ENCODE data around the gene HOXD8.

The HOXD8 gene

GRCh38 chr2:176178038-176178756 lies 48.7 kb downstream of the HOXD8 start:
- Histone ChIP-seq H3K9ac (ENCODE audit: low read length) (no peak overlapping the region), H3K4me3 (ENCODE audit: low read length) (no peak overlapping the region), H3K4me1 (ENCODE audit: control insufficient read depth, insufficient read depth, low read length) (no peaks in the 10 kb centered on the region), H3K36me3 (ENCODE audit: control insufficient read depth, insufficient read depth, low read length) (no peaks in the 10 kb centered on the region), H3K9me3 (ENCODE audit: control insufficient read depth, low read length) (no peaks in the 10 kb centered on the region), H3K27me3 (ENCODE audit: control insufficient read depth, insufficient read depth, low read length) (peaks cover 87% of the 10 kb centered on the region)

- H3K4me3 ChIP-seq (ENCODE audit: low read length) = no peak overlapping the region
- H3K27me3 ChIP-seq (ENCODE audit: control insufficient read depth, insufficient read depth, low read length) = peaks cover 85% of the 10 kb centered on the region
- no peaks in the 10 kb centered on the region for H3K36me3 ChIP-seq (ENCODE audit: control insufficient read depth, insufficient read depth, low read length)
- H3K9me3 ChIP-seq (ENCODE audit: control insufficient read depth, low read length) = no peaks in the 10 kb centered on the region
- H3K9ac ChIP-seq (ENCODE audit: low read length) = no peak overlapping the region
- H3K4me1 ChIP-seq (ENCODE audit: control insufficient read depth, insufficient read depth, low read length) = no peaks in the 10 kb centered on the region
These were observed 49.3 kb downstream of the HOXD8 start for GRCh38 chr2:176178757-176179295.

GRCh38 chr2:176181551-176181950 lies 52.0 kb downstream of the HOXD8 start:
- Histone ChIP-seq H3K36me3 (ENCODE audit: control insufficient read depth, insufficient read depth, low read length) (no peaks in the 10 kb centered on the region), H3K27me3 (ENCODE audit: control insufficient read depth, insufficient read depth, low read length) (peaks cover 72% of the 10 kb centered on the region), H3K9me3 (ENCODE audit: control insufficient read depth, low read length) (no peaks in the 10 kb centered on the region), H3K9ac (ENCODE audit: low read length) (no peak overlapping the region), H3K4me1 (ENCODE audit: control insufficient read depth, insufficient read depth, low read length) (no peaks in the 10 kb centered on the region), H3K4me3 (ENCODE audit: low read length) (no peak overlapping the region)

All from mucosa of stomach (tissue), 1 donor.